GM21528 (cell line): ENCODE data around the gene HBEGF.

ENCODE experiments used
- ATAC-seq: cut with Tn5 transposase; IDR thresholded peaks from one replicate; pipeline ENCODE4 v1.9.1; 2021; ENCODE audit warnings: mild to moderate bottlenecking, moderate library complexity; ENCODE audit not compliant: unreplicated experiment, low FRiP score

HBEGF gene

DNA sequence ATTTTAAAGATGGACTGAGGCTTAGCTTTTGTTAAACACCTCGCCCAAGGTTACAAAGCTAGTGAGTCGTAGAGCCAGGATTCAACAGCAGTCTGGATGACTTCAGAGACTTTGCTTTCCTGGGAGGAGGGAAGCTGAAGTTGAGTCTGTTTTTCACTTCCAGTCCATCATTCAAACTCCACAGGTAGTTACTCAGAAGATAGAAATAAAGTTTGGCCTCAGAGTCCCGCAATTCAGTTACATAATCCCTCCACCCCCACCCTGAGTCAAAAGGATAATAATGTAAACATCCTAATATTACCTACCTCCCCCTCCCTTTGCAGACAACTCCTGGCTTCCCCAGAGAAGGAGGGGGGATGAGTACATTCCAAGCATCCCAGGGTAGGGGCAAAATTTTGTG is 8.1 kb downstream of the HBEGF start:
- ATAC-seq, result no peak

DNA sequence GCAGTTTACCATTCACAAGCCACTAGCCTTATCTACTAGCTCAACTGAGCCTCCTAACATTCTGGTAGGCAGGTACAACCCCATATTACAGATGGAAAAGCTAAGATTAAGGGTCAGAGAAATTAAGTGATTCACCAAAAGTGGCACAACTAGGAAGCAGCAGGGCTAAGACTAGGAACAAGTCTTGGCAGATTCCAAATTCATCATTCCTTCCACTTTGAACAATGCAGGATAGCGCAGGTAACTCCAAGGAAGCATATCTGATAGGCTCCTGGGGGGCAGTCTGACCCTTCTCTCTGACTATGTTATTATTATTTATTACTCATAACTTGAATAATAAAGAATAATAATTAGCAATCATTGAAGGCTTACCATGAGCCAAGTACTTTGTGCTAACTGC is 8.5 kb downstream of the HBEGF start:
- no peak for ATAC-seq

DNA sequence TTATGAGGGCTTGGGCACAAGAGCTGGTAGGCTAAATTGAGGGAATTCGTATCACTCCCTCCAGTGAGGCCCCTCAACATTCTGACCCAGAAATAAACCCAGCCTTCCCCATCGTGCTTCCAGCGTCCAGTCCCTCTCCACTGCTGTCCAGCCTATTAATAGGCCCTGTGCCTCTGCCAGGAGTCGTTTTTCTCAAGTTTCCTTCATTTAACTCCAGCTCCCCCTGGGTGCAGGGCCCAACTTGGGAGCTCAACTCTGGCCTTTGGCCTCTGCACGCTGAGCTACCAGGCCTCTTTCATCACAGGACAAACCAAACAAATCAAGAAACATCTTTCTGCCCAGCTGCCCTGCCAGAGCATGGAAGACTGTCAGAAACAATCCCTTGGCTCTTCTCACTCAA is 10.0 kb downstream of the HBEGF start:
- ATAC-seq, result no peak

DNA sequence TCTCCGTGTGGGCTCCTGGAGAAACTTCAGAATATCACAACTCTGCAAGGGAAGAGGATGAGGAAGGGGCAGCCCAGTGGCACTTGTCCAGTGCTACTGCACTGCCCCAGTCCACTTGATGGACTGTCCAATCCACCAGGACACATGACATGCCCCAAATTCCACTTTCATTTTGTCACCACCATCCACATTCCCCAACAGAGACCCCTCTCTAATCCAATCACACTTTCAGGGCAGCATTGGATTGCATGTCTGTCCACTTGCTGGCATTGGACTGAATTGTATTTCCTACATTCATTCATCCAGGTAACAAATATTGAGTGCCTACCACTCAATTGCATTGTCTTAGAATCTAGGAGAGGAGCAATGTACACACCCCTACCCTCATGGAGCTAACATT is 14.8 kb downstream of the HBEGF start:
- no peak for ATAC-seq

DNA sequence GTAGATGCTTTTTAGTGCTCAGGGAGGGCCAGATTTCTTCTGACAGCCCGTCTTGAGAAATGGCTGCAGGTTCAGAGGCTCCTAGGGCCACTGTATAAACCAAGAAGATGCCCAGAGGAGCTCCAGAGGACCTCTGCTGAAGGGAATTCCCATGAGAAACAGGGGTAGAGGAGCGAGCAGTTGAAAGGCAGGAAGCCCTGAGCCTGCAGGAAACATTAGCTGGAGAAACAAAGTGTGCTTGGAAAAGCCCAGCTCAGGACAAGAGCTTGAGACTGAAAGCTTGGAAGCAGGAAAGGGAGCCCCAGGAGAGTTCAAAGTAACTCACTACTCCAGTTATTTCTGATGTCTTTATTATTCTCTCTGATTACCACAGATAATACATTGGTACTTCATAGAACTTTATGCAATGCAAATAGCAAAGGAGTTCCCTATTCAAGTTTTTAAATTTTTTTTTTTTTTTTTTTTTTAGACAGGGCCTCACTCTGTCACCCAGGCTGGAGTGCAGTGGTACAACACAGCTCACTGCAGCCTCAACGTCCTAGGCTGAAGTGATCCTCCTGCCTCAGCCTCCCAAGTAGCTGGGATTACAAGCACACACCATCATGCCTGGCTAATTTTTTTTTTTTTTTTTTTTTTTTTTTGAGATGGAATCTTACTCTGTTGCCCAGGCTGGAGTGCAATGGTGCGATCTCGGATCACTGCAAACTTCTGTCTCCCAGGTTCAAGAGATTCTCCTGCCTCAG is 16.5 kb downstream of the HBEGF start:
- no peak for ATAC-seq

DNA sequence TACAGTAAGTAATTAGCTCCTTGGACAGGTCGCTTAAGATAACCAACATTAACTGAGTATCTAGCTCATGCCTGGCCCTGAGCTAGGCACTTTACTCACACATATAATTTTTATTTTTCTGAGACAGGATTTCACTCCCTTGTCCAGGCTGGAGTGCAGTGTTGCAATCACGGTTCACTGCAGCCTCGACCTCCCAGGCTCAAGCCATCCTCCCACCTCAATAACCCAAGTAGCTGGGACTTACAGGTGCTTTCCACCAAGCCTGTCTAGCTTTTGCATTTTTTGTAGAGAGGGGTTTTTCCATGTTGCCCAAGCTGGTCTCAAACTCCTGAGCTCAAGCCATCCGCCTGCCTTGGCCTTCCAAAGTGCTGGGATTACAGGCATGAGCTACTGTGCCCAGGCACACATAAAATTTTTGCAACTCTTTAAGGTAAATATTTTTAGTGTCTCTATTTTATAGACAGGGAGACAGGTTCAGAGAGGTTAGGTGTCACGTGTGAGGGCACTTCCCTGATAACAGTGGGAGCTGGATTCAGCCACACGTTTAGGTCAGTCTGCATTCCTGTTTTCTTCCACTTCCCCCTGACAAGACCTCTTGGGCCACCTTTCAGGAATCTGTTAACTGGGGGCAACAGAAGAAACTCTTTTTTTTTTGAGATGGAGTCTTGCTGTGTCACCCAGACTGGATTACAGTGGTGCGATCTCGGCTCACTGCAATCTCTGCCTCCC is 18.2 kb downstream of the HBEGF start:
- ATAC-seq, result no peak

DNA sequence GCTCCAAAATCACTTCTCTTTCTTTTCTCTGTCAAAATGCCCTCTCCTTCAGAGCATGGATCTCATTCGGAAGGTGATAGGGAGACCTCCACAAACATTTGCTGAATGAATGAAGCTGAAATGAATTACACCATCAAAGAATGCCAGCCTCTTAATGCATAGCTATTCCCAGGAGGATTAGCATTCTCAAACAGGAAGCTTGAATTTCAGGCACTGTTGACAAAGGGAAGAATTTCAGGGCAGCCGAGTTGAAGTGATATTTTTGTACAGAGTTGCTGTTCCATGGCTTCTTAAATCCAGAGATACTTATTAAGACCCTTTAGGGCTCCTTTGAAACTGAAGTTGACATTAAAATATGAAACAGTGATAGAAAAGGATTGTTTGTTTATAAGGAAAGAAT is 18.8 kb downstream of the HBEGF start:
- no peak for ATAC-seq

DNA sequence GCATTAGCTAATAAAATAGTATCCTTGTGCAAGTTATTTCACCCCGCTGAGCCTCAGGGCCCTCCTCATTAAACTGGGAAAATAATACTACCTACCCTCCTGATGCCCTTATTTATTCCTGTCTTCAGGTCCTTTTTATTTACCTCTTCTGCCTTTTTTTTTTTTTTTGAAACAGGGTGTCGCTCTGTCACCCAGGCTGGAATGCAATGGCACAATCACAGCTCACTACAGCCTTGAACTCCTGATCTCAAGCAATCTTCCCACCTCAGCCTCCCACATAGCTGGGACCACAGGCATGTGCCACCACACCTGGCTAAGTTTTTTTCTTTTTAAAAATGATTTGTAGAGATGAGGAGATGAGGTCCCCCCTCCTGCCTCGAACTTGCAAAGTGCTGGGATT is 20.9 kb downstream of the HBEGF start:
- no peak for ATAC-seq

DNA sequence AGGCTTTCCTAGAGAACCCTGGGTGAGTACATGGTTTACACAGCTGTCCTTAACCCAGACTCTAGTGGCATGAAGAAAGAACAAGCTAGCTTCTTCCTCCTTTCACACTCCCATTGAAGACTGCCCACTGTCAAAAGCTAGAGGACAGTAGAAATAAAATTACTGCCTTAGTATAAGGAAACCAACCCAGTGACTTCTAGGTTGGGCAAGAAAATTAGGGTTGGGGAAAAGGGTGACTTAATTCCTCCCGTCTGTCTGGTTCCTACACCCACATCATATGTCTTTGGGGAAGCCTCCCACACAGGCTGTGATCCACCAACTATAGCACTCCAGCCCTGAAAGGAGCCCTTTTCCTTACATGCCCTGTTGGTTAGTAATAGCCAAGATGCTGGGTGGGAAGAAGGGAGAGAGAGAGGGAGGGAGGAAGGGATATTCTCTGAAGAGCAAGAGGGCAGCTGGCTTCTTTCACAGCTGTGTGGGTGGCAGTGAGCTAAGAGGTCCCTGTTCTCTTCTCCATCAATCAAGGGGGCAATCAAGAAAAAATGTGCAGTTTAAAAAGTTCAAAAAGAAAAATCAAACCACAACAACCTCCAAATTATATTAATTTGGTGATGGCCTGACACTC is 21.7 kb downstream of the HBEGF start:
- no peak for ATAC-seq

DNA sequence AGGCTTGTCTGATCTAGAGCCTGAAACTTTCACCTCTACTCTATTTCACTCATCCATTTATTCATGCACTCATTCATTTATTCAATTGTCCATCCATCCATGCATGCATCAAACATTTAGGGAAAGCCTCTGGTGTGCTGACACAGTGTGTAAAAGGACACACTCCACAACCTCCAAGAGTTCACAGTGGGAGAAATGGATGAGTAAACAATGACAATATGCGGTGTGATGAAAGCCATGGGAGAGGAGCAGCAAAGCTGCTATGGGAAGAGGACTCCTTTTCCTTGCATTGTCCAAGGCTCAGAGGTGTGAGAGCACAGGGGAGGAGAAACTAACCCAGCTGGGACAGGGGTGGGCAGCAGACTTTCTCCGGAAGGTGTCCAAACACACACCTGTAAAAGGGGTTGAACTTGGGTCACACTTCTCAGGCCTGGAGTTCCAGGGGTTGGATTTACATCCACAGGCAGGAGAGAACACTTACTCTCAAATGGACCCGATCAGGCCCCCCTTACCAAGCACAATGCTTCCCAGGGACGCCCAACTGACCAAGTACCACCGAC is 22.3 kb downstream of the HBEGF start:
- no peak for ATAC-seq

DNA sequence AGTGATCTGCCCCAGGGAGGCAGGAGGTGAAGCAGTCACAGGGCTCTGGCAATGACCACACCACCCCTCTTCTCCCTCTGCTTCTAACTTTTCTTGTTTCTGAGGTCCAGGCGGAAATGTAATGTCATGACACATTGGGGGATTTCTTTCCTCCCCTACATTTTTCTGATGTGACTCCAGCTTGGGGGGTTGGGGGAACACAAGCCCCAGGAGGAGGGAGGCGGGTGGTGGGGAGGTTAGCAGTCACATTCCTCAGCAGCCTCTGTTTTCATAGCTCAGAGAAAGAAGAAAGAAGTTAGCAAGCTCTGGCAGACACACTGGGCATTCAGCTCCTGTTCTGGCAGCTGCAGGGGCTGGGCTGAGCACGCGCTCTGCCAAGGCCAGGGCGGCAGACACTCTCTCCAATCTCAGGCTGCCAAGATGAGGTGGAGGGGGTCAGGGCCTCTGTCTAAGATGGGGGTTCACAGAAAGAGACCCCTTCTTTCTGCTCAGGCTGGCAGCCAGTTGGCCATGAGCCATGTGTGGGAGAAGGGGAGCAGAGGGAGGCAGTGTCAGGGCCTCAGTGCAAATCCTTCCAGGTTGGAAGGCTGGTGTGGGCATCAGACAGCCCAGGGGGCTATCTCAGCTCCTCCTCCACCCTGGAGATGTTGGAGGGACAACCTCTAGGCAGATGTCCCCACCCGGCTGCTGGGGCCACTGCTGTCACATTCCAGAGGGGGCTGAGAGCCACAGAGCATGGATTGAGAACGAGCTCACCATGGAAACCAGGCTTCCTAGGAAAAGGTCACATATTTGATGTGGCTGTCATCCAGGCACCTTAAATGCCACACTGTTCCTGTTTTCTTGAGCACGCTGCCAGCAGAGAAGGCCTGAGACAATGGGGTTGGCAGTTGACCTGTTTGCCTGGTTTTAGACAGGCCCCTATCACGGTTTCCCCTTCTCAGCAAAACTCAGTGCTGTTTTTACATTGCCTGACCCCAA is 23.4 kb downstream of the HBEGF start:
- ATAC-seq, result no peak

DNA sequence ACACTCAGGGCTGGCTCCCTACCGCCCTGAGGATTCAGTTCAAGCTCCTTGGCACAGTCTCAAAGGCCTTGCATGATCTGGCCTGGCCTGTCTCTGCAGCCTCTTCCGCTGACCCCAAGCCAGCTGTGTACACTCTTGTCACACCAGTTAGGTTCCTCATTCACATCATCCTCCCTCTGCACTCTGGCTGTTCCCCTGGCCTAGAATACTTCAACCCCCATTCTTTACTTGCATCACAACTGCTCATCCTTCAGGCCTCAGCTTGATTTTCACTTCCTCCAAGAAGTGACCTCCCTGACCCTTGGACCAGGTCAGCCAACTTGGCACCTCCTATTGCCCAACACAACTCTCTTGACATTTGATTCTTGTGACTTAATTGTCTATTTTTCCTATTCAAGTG is 24.6 kb downstream of the HBEGF start:
- no peak for ATAC-seq

DNA sequence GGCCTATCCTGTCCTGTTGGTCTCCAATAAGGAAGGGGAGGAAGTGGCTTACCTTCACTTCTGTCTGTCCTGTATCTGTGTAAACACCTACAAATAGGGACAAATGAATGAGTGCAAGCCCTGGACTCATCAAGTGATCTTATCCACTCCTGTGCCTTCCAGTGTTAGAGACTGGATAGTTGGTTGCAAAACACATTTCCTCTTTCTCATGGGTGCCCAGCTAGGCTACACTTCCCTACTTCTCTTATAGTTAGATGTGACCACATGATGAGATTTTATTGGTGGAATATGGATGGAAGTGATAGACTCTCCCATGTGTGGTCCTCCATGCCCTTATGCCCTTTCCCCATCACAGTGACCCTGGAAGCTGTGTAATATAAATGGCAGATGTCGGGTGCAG is 26.6 kb downstream of the HBEGF start:
- no peak for ATAC-seq

DNA sequence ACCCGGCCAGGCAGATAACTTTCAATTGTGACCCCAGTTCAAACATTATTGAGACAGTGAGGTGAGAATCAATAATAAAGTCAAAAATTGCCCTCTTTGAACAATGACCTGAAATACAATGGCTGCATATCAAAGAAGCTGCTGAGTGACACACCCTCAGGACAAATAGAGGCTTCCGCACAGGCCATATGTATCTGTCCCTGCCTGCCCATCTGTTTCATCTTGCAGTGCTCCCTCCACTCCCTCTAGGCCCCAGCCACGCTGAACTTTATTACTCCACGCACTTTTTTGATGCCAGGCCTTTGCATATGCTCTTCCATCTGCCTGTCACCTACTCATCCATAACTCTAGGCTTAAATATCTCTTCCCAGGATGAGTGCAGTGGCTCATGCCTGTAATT is 27.6 kb downstream of the HBEGF start:
- no peak for ATAC-seq

DNA sequence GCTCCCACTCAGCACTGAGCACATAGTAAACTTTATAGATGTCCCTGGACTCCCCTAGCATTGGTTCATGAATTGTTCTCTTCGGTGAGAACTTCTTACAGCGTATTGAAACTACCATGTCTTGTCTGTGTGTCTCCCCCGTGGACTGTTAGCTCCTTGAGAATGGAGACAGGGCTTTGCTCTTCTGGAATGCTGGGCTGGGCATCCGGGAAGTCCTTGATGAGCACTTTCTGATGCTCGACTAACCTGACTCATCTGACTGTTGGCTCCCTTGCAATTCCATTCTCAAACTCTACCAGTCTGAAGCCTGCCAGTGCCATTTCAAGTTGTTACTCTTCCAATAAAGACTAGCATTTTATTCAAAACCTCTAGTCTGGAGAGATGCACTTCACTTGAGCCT is 28.5 kb downstream of the HBEGF start:
- no peak for ATAC-seq

DNA sequence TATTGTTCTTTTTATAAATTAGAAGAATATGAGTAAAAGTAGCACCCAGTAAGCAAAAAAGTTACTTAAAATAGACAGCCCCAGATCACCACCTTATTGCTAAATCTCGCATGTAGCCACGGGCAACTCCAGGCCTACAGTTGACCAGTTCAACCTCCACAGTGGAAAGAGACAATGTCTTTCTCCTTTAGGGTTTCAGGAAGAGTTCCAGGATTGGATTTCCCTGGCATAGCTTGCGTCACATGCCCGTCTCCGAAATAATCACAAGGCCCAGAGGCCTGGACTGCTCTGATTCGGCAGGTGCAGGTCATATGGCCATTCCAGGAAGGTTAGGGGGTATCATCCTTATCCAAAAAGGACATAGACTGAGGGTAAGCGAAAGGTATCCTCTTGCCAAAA is 33.6 kb downstream of the HBEGF start:
- no peak for ATAC-seq

DNA sequence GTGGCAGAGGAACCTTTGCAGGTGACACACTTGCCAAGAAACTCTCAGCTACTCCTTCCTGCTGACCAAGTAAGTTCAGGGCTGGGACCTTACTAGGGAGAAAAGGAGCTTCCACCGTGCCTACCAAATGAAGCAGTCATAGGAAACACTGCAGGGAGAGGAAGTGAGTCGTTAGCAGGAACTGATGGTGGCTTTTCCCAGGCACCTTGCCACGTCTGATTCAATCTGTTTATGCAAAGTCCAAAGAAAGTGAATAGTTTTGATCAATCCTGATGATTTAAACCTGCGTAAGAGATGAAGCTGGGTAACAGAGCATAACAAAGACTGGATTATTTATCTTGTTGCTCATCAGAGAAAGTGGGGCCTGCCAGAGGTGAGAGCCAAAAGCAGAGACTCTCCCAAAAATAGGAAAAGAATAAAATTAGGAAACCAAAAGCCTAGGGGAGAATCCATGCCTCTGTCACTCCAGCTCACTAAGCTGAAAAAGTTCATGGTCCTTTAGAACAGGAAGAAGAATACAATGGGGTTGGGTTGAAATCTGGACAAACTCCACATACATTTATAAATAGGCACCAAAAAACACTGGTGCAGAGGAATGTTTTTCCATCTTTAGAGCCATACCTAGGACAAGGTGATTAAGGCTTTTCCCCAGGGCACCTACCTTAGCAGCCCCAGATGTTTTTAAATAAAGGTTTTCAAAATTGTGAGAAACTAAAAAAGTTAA is 34.2 kb downstream of the HBEGF start:
- ATAC-seq, result no peak

DNA sequence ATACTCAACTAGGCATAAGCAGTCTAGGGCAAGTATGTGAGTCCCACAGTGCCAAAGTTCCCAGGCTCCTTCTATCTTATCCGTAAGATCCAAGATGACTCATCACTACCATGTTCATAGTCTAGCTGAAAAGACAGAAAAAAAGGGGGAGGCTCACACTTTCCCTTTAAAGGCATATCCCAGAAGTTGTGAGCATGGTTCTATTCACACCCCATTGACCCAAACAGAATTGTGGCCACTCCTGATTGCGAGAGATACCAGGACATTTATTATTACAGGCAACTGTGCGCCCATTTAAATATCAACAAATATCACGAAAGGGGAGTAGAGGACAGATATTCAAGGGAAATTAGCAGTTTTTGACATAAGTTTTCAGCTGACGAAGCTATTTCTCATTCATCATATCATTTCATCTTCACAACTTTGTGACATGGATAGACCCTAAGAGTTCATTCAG is 35.4 kb downstream of the HBEGF start:
- no peak for ATAC-seq

DNA sequence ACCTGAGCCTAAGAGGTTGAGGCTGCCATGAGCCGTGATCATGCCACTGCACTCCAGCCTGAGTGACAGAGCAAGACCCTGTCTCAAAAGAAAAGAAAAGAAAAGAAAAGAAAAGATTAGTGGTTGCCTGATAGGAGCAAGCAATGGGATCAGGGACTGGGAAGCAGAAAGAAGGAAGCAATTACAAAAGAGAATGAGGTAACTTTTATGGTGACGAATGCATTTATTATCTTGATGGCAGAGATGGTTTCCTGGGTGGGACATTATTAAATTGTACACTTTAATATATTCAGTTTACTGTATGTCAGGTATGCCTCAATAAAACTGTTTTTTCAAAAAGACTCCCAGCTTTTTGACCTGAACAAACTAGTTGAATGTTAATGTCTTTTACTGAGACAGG is 36.0 kb downstream of the HBEGF start:
- ATAC-seq, result no peak
